Heart left ventricle (tissue), 13 donors: ENCODE results near the gene PRSS33.

Experiments used
- CTCF ChIP-seq, 12 donors: fragments of 200-600 bp; sonication (generic) in 4 of 12; IDR thresholded peaks; one replicate each; pipeline versions ENCODE4 v1.5.0 to v1.8.0; 2018 to 2022; ENCODE audit warnings: antibody characterized with exemption in 12 of 12, mild to moderate bottlenecking in 5 of 12
- POLR2A ChIP-seq, 2 donors: fragments of 450-650 bp; IDR thresholded peaks; one replicate each; pipeline ENCODE4 v1.6.1; 2017; ENCODE audit warnings: antibody characterized with exemption in 2 of 2, mild to moderate bottlenecking in 2 of 2, moderate library complexity in 2 of 2
- donor health status: ischemic (EF 13 %, LVEDD 7.1; RV severe dilation, severe dysfunction).
- donor health status: DM: no; HTN: yes; CAD: no.
- donor health status: DM: no; HTN: no; CAD: no.
- donor health status: ischemic (EF 25% LVEDD 6.9; RV normal size, moderate dysfunction).
- donor health status: ischemic (EF 25% LVEDD 5.7; RV mildly dilated, moderate dysfunction).
- donor health status: ischemic (EF 35%, LVEDD 5.7; RV mildly dilated, moderate dysfunction).
- donor health status: nonischemic (EF 11% LVEDD 7.7; RV severe dilation, severe dysfunction).
- donor health status: DM: yes; HTN: yes; CAD: no.
- donor health status: PGD.
- donor health status: ischemic (EF 29% LVEDD 5.4; RV normal size, mild dysfunction).
- donor health status: nonischemic (EF 23%, LVEDD 6.1; RV moderate dilation, normal function).

- TF ChIP-seq CTCF (IDR thresholded peaks at IDR 0.05) (no peak), POLR2A (IDR thresholded peaks at IDR 0.05) (no peak)
Measured at GRCh38 chr16:2810651-2811050, 23.3 kb upstream of the PRSS33 start.
